RWPE2 (cell line): ENCODE data around the gene MRPL49.

Experiments
- ATAC-seq: fragments of 200-7000 bp; cut with Tn5 transposase; 3 replicates; pipeline ENCODE4 v1.9.1; 2021; ENCODE audit warnings: low read depth
- DNase-seq: peaks from one replicate; pipeline ENCODE4 v3.0.0-alpha.2; 2020; ENCODE audit warnings: low spot score
- H3K27ac ChIP-seq: fragments of 450-650 bp; 2 replicates; pipeline ENCODE4 v1.5.1; 2017; ENCODE audit warnings: mild to moderate bottlenecking; ENCODE audit not compliant: poor library complexity, severe bottlenecking
- H3K27me3 ChIP-seq: fragments of 250-450 bp; sonication (Bioruptor Pico); 2 replicates; pipeline ENCODE4 v1.5.1; 2021; ENCODE audit warnings: mild to moderate bottlenecking, moderate library complexity; ENCODE audit not compliant: insufficient read depth, poor library complexity, severe bottlenecking
- H3K36me3 ChIP-seq: fragments of 250-450 bp; sonication (Bioruptor Pico); 2 replicates; pipeline ENCODE4 v1.5.1; 2020; ENCODE audit warnings: low read depth, mild to moderate bottlenecking, moderate library complexity
- H3K4me1 ChIP-seq: fragments of 250-450 bp; sonication (Bioruptor Pico); 2 replicates; pipeline ENCODE4 v1.5.1; 2021; ENCODE audit warnings: mild to moderate bottlenecking, moderate library complexity; ENCODE audit not compliant: insufficient read depth, poor library complexity, severe bottlenecking
- H3K4me3 ChIP-seq: fragments of 250-450 bp; sonication (Bioruptor Pico); 2 replicates; pipeline ENCODE4 v1.5.1; 2021; ENCODE audit warnings: mild to moderate bottlenecking, moderate library complexity; ENCODE audit not compliant: severe bottlenecking
- H3K9me3 ChIP-seq: fragments of 250-450 bp; sonication (Bioruptor Pico); 2 replicates; pipeline ENCODE4 v1.5.1; 2021; ENCODE audit warnings: mild to moderate bottlenecking, moderate library complexity; ENCODE audit not compliant: severe bottlenecking
- CTCF ChIP-seq: fragments of 450-650 bp; IDR thresholded peaks from one replicate; pipeline ENCODE4 v1.5.1; 2017; ENCODE audit warnings: mild to moderate bottlenecking, moderate library complexity; ENCODE audit not compliant: poor library complexity, severe bottlenecking

MRPL49 gene

DNA sequence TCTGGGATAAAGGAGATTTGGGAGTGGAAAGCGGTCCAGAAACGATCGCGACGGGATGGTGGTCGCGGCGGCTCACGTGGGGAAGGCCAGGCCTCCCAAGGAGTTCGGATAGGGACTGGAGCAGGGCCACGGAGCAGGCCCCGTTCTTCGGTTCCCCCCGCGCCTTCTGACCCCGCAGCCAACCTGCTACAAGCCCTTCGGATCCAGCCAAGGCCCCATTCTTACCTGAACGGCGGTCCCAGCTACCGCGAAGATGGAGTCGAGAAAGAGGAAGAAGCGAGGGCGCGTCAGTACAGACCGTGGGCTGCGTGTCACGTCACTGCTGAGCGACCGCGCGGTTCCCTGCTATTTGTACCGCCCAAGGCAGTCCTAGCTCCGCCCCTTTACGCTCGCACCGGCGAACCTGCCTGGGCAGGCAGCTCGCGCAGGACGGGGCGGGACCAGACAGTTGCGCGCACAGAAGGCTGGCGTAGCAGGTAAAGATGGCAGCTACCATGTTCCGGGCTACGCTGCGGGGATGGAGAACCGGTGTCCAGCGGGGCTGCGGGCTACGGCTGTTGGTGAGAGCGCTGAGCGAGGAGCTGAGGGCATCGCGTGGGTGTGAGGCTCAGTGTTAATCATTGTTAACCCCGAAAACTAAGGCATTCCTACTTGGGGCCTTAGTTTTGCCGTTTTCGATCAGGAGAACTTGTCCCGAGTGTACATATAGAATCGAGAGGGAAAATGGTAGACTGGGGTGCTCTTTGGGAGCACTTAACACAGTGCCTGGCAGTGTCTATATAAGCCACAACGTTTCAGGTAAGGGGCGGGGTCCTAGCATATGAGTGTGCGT, at the start of gene MRPL49, which contains the start of gene FAU:
Gene MRPL49 (plus strand): TSS at position 457 of the 832 bp plus-strand sequence. CDS start 26 bp downstream, at position 483.
Gene FAU (minus strand): TSS at position 270 of the 832 bp plus-strand sequence. CDS start 321 bp downstream, outside the sequence.
- H3K27ac ChIP-seq = peak within 1 kb of the TSS; percentile 66
- peaks cover 8% of the 10 kb centered on the region for H3K4me1 ChIP-seq
- H3K36me3 ChIP-seq = peaks cover 79% of the 10 kb centered on the region

DNA sequence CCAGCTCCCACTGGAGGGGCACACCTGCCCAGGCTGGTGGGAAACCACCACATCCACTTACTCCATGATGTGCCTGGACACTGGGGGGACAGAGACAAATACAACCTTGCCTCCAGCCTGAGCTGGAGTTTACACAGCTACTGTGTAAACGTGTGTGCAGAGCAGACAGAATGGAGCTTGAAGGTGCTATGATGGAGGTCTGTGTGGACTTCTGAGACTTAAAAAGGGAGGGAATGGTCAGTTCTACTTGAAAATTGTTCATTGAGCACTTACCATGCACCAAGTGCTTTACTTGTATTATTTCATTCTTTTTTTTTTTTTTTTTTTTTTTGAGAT, 49.5 kb upstream of the MRPL49 start:
- Histone ChIP-seq H3K4me3 (no peak overlapping the region), H3K36me3 (peaks cover 7% of the 10 kb centered on the region), H3K9me3 (no peaks in the 10 kb centered on the region), H3K27ac (no peak overlapping the region), H3K27me3 (no peaks in the 10 kb centered on the region), H3K4me1 (no peaks in the 10 kb centered on the region)
- ATAC-seq (no peak), DNase-seq (no peak)
- no peak for TF ChIP-seq CTCF

More for the DNA sequence above, at the start of gene MRPL49, which contains the start of gene FAU:
- peak; percentile 81 for ATAC-seq
- TF ChIP-seq CTCF = no peak
- Histone ChIP-seq H3K9me3 (no peaks in the 10 kb centered on the region), H3K4me3 (peak within 1 kb of the TSS; percentile 80), H3K27me3 (no peaks in the 10 kb centered on the region)
- DNase-seq = peak; percentile 98

DNA sequence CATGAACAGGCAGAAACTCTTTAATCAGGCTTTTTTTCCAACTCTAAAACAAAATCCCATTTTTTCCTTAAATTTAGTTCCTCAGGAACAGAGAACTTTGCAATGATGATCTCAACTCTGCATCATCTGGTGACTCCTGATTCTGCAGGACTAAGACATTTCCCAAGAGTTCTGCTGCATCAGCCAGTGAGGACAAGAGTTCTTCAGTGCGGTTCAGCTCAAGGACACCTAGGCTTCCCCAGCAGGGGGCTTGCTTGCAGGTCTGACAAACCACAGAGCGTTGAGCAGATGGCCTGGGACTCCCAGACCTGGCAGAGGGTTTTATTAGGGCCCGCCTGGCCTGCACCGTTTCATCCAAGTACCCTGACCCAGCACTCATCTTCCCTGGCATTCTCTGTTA, 44.7 kb upstream of the MRPL49 start:
- no peak for TF ChIP-seq CTCF
- no peak overlapping the region for H3K27ac ChIP-seq
- peaks cover 1% of the 10 kb centered on the region for H3K4me1 ChIP-seq
- H3K36me3 ChIP-seq = peaks cover 54% of the 10 kb centered on the region
- H3K4me3 ChIP-seq = no peak overlapping the region
- no peaks in the 10 kb centered on the region for H3K27me3 ChIP-seq
- ATAC-seq = peak; percentile 21; the same call in 1 of the 3 replicates
- DNase-seq = no peak
- H3K9me3 ChIP-seq = no peaks in the 10 kb centered on the region

DNA sequence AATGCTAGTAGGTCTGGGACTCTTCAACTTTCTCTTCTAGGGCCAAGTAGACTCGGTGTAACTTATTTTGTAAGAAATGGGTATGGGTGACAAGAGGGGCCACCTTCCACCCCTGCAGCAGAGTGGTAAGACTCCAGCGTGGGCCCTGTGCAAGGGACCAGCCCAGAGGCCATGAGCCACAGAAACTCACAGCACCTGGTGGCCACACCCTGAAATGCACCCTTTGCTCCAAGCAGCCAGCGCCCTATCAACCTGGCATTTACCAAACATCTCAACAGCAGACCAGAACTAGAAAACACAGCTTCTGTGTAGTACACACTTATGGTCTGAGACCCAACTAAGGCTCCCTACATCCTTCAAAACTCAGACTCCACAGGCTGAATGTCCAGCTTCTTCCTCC, 44.0 kb upstream of the MRPL49 start:
- H3K4me3 ChIP-seq = no peak overlapping the region
- H3K9me3 ChIP-seq = no peaks in the 10 kb centered on the region
- H3K36me3 ChIP-seq = peaks cover 61% of the 10 kb centered on the region
- no peak overlapping the region for H3K27ac ChIP-seq
- H3K27me3 ChIP-seq = no peaks in the 10 kb centered on the region
- DNase-seq = no peak
- ATAC-seq = peak; percentile 66
- H3K4me1 ChIP-seq = peaks cover 7% of the 10 kb centered on the region
- peak; percentile 52 for TF ChIP-seq CTCF
